Gastrocnemius medialis (tissue), 4 donors: ENCODE results near the gene DISP3.

ENCODE experiments used
- POLR2A ChIP-seq, 2 donors: fragments of 450-650 bp; IDR thresholded peaks; one replicate each; pipeline ENCODE4 v1.6.1; 2017; ENCODE audit warnings: antibody characterized with exemption in 2 of 2, mild to moderate bottlenecking in 2 of 2, moderate library complexity in 2 of 2
- TF ChIP-seq, protein P1 (sequence below), 5 experiments: fragments of 450-650 bp in 3 of 5; fragments of 200-600 bp in 2 of 5; sonication (generic) in 2 of 5; IDR thresholded peaks in 4 of 5; conservative IDR thresholded peaks in 1 of 5; 1 replicate in 4 of 5; 2 replicates in 1 of 5; pipeline ENCODE4 v1.5.1; 2016 to 2019; ENCODE audit warnings: antibody characterized with exemption in 5 of 5, mild to moderate bottlenecking in 3 of 5, moderate library complexity in 3 of 5

DNA sequence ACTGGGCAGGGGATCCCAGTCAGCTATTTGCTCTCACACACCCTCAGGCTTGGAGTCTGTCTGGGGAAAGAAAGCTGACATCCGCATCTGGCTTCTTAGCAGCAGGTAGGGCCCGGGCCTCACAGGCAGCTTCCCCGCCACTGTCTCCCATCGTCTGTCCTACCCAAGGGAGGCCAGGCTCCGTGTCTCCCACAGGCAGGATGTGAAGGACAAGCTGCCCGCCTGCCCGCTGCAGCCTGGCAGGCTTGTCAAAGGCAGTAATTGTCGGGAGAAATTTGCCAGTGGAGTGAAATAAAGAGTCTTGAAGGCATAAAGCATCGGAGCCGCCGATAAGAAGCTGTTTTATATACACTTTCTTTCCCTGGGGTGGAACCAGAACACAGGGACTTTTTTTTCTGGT, 44.0 kb upstream of the DISP3 start:
- TF ChIP-seq, protein P1, sequence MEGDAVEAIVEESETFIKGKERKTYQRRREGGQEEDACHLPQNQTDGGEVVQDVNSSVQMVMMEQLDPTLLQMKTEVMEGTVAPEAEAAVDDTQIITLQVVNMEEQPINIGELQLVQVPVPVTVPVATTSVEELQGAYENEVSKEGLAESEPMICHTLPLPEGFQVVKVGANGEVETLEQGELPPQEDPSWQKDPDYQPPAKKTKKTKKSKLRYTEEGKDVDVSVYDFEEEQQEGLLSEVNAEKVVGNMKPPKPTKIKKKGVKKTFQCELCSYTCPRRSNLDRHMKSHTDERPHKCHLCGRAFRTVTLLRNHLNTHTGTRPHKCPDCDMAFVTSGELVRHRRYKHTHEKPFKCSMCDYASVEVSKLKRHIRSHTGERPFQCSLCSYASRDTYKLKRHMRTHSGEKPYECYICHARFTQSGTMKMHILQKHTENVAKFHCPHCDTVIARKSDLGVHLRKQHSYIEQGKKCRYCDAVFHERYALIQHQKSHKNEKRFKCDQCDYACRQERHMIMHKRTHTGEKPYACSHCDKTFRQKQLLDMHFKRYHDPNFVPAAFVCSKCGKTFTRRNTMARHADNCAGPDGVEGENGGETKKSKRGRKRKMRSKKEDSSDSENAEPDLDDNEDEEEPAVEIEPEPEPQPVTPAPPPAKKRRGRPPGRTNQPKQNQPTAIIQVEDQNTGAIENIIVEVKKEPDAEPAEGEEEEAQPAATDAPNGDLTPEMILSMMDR (IDR thresholded peaks at IDR 0.05 in 4 of 5, conservative IDR thresholded peaks at IDR 0.05 in 1 of 5) = no peak
- TF ChIP-seq POLR2A (IDR thresholded peaks at IDR 0.05) = no peak
